Kidney (tissue), 14 donors: Measurements from ENCODE around the gene ZSCAN12. TPM values are rescaled to one million over a fixed set of nuclear protein-coding genes. Genes with fewer than 3 reads are reported as not detected.

Source experiments
- DNase-seq, 5 donors: peaks; one replicate each; pipeline ENCODE4 v3.0.0-alpha.2; 2013 to 2020
- FAIRE-seq: peaks from 2 replicates; lab custom pipeline; 2012; peaks lifted over from hg19 to GRCh38; lab: Jason Lieb, UNC
- H3K27ac ChIP-seq, 2 donors: one replicate each; pipeline ENCODE4 v1.7.0; 2013; ENCODE audit warnings: low read depth in 2 of 2, low read length in 2 of 2, inconsistent platforms in 1 of 2
- H3K27me3 ChIP-seq: one replicate; pipeline ENCODE4 v1.7.1; 2013; ENCODE audit warnings: low read length, inconsistent platforms; ENCODE audit not compliant: control insufficient read depth, insufficient read depth
- H3K36me3 ChIP-seq, 3 donors: one replicate each; pipeline versions ENCODE4 v1.7.0 to v1.7.1; 2013; ENCODE audit warnings: low read length in 3 of 3, control low read depth in 1 of 3, inconsistent platforms in 1 of 3; ENCODE audit not compliant: insufficient read depth in 3 of 3, control insufficient read depth in 2 of 3
- H3K4me1 ChIP-seq, 3 donors: one replicate each; pipeline versions ENCODE4 v1.7.0 to v1.7.1; 2013; ENCODE audit warnings: low read length in 3 of 3, inconsistent platforms in 1 of 3, low read depth in 1 of 3; ENCODE audit not compliant: control insufficient read depth in 2 of 3, insufficient read depth in 2 of 3
- H3K4me3 ChIP-seq, 3 donors: one replicate each; pipeline versions ENCODE4 v1.7.0 to v1.8.1; 2013; ENCODE audit warnings: low read length in 3 of 3, control low read depth in 1 of 3, inconsistent platforms in 1 of 3
- H3K9ac ChIP-seq, 3 donors: one replicate each; pipeline versions ENCODE4 v1.7.0 to v1.7.1; 2013; ENCODE audit warnings: low read length in 3 of 3, control low read depth in 1 of 3, inconsistent platforms in 1 of 3
- H3K9me3 ChIP-seq, 3 donors: one replicate each; pipeline versions ENCODE4 v1.7.0 to v1.7.1; 2013; ENCODE audit warnings: low read length in 3 of 3, control low read depth in 1 of 3, inconsistent platforms in 1 of 3; ENCODE audit not compliant: control insufficient read depth in 2 of 3, insufficient read depth in 1 of 3
- intact Hi-C: fragments of 100-400 bp; cut with DNase I; formaldehyde crosslinking; loops from one replicate; pipeline ENCODE4 v1.11.1; 2022
- polyA plus RNA-seq: library from polyadenylated mRNA; stranded (reverse); fragments of 350-450 nt; fragmentation: Illumina TruSeq; extraction: RNeasy Lipid Tissue Mini Kit (QIAGEN cat#74804); gene quantifications from one replicate; pipeline ENCODE4 v1.2.3, GENCODE V29; 2014; ENCODE audit warnings: low read depth, low replicate concordance; ENCODE audit not compliant: insufficient read depth
- total RNA-seq: library from RNA; stranded (reverse); fragmentation: NEBNext Ultra II Directional; extraction: Animal tissue kit (Norgen Biotek cat#: 25700); gene quantifications from one replicate; pipeline ENCODE4 v1.2.1, GENCODE V29; 2021
- TF ChIP-seq, protein P1 (sequence below): IDR thresholded peaks from 3 replicates; pipeline ENCODE4 v1.5.1; 2012; ENCODE audit warnings: mild to moderate bottlenecking, moderate library complexity, borderline replicate concordance; ENCODE audit not compliant: insufficient read depth; ENCODE audit errors: extremely low read depth
- donor health status: control.
- donor health status: control.
- donor health status: control.
- donor health status: control.
- donor health status: control.
- donor health status: DM: yes; HTN: yes; CAD: no.
- donor health status: Normal renal cell carcinoma (clear cell type).

Gene ZSCAN12
- total and polyA plus RNA-seq, 2 donors from 2014 or later = 1.3 to 7.9 TPM

- H3K9ac ChIP-seq = peak overlapping the region; percentile 65 to 85 (median 79)
- peaks cover 0 to 2% (median 0%) of the 10 kb centered on the region in 3 donors for H3K36me3 ChIP-seq
- no peaks in the 10 kb centered on the region for H3K27me3 ChIP-seq
- FAIRE-seq (no peak), DNase-seq (peak; percentile 85 to 96 (median 87))
- H3K9me3 ChIP-seq = no peaks in the 10 kb centered on the region
- TF ChIP-seq, protein P1, sequence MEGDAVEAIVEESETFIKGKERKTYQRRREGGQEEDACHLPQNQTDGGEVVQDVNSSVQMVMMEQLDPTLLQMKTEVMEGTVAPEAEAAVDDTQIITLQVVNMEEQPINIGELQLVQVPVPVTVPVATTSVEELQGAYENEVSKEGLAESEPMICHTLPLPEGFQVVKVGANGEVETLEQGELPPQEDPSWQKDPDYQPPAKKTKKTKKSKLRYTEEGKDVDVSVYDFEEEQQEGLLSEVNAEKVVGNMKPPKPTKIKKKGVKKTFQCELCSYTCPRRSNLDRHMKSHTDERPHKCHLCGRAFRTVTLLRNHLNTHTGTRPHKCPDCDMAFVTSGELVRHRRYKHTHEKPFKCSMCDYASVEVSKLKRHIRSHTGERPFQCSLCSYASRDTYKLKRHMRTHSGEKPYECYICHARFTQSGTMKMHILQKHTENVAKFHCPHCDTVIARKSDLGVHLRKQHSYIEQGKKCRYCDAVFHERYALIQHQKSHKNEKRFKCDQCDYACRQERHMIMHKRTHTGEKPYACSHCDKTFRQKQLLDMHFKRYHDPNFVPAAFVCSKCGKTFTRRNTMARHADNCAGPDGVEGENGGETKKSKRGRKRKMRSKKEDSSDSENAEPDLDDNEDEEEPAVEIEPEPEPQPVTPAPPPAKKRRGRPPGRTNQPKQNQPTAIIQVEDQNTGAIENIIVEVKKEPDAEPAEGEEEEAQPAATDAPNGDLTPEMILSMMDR = peak; percentile 94
- H3K27ac ChIP-seq = peak overlapping the region; percentile 82 to 95
- intact Hi-C loops = no loop called here
- peak overlapping the region; percentile 83 to 95 (median 86) for H3K4me3 ChIP-seq
- H3K4me1 ChIP-seq = peaks cover 0 to 21% (median 6%) of the 10 kb centered on the region in 3 donors
These were observed 43.5 kb downstream of the ZSCAN12 start for GRCh38 chr6:28355743-28356665.

- TF ChIP-seq, protein P1 = no peak
- intact Hi-C loops = no loop called here
- no peaks in the 10 kb centered on the region for H3K36me3 ChIP-seq
- no peak for DNase-seq
- no peak for FAIRE-seq
- peak overlapping the region in 2 of 3 donors; percentile 86 to 95 for H3K4me3 ChIP-seq
- no peaks in the 10 kb centered on the region for H3K27me3 ChIP-seq
- peaks cover 0 to 22% (median 13%) of the 10 kb centered on the region in 3 donors for H3K4me1 ChIP-seq
- H3K27ac ChIP-seq = peak overlapping the region; percentile 82 to 95
- H3K9ac ChIP-seq = peak overlapping the region in 1 of 3 donors; percentile 65
- no peaks in the 10 kb centered on the region for H3K9me3 ChIP-seq
These were observed 44.6 kb downstream of the ZSCAN12 start for GRCh38 chr6:28354688-28355554.

GRCh38 chr6:28353981-28354676 is 45.4 kb downstream of the ZSCAN12 start:
- DNase-seq (no peak), FAIRE-seq (no peak)
- Histone ChIP-seq H3K9ac (no peak overlapping the region), H3K4me3 (no peak overlapping the region), H3K27ac (peak overlapping the region; percentile 43 to 48), H3K4me1 (peaks cover 0 to 22% (median 13%) of the 10 kb centered on the region in 3 donors), H3K36me3 (no peaks in the 10 kb centered on the region), H3K9me3 (no peaks in the 10 kb centered on the region), H3K27me3 (no peaks in the 10 kb centered on the region)
- intact Hi-C loops = no loop called here
- TF ChIP-seq, protein P1 = no peak
